ENCODE data around the gene EIF4A2. TPM values are rescaled to one million over a fixed set of nuclear protein-coding genes. Genes with fewer than 3 reads are reported as not detected.

Gene EIF4A2
- polyA plus RNA-seq, 1 of the 3 experiments (the other 2 are of a cell fraction), result 270 TPM

DNA sequence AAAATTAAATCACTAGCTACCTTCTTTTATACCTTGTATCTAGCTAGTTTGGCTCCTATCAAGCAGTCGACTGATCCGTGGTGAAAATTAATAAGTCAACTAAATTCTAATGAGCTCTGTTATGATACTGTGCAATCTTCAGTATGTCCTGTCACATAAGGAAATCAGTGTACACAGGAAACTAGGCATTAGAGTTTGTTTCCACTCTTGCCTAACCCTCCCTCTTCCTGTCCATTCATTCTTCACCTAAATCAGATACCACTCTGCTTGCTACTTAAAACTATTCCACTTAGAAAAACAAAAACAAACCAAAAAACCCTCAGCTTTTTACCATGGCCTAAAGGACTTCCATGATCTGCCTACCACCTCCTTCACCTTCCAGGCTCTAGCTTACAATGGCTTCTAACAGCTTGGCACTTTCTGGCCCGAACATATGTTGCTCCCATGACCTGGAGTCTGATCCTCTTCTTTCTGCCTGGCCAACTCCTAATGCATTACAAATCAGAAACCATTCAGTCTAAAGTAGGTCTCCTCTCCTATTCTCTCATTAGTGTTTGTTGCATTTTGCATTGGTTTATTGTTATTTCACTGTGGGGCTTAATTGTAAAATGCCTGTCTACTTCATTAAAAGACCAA is 15.0 kb downstream of the EIF4A2 start:
- no peaks in the 10 kb centered on the region for H3K79me2 ChIP-seq (ENCODE audit: insufficient read depth)
- no peak overlapping the region for H3K27ac ChIP-seq (ENCODE audit: low read depth in 2 of 2, low read length in 1 of 2)
- no peak overlapping the region for H3K9ac ChIP-seq
- 64% methylated on average over 3 of the region's 3 CpGs for WGBS (ENCODE audit: low lambda C conversion rate)
- no peak overlapping the region for H3K4me3 ChIP-seq (ENCODE audit: low read depth in 2 of 2, low read length in 1 of 2)
- no peaks in the 10 kb centered on the region for H3K4me1 ChIP-seq (ENCODE audit: control insufficient read depth in 1 of 2, insufficient read depth in 2 of 2, low read depth in 1 of 2, low read length in 1 of 2)
- ChIA-PET POLR2A (interaction anchor here (0.7 to 1.7 kb wide), 2 partner anchors 9 to 15 kb away, joined by 3 to 11 read pairs; partner anchors contain the start of gene EIF4A2), CTCF (interaction anchor here (0.8 to 2.4 kb wide), 6 partner anchors 11 to 855 kb away, joined by 3 to 8 read pairs (median 4); partner anchors contain the start of gene EIF4A2)
- no peak for TF ChIP-seq SMC3 (IDR thresholded peaks at IDR 0.05; ENCODE audit: low read depth, low read length)
- TF ChIP-seq YY1 (IDR thresholded peaks at IDR 0.05; ENCODE audit: low read depth), result no peak
- TF ChIP-seq ELF1 (IDR thresholded peaks at IDR 0.05), result no peak
- TF ChIP-seq, protein P1, sequence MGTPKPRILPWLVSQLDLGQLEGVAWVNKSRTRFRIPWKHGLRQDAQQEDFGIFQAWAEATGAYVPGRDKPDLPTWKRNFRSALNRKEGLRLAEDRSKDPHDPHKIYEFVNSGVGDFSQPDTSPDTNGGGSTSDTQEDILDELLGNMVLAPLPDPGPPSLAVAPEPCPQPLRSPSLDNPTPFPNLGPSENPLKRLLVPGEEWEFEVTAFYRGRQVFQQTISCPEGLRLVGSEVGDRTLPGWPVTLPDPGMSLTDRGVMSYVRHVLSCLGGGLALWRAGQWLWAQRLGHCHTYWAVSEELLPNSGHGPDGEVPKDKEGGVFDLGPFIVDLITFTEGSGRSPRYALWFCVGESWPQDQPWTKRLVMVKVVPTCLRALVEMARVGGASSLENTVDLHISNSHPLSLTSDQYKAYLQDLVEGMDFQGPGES (IDR thresholded peaks at IDR 0.05; ENCODE audit: low read depth, low read length), result no peak
- TF ChIP-seq, protein P2, sequence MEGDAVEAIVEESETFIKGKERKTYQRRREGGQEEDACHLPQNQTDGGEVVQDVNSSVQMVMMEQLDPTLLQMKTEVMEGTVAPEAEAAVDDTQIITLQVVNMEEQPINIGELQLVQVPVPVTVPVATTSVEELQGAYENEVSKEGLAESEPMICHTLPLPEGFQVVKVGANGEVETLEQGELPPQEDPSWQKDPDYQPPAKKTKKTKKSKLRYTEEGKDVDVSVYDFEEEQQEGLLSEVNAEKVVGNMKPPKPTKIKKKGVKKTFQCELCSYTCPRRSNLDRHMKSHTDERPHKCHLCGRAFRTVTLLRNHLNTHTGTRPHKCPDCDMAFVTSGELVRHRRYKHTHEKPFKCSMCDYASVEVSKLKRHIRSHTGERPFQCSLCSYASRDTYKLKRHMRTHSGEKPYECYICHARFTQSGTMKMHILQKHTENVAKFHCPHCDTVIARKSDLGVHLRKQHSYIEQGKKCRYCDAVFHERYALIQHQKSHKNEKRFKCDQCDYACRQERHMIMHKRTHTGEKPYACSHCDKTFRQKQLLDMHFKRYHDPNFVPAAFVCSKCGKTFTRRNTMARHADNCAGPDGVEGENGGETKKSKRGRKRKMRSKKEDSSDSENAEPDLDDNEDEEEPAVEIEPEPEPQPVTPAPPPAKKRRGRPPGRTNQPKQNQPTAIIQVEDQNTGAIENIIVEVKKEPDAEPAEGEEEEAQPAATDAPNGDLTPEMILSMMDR (IDR thresholded peaks at IDR 0.05), result no peak
- no peak for TF ChIP-seq FOSL2 (IDR thresholded peaks at IDR 0.05; ENCODE audit: borderline replicate concordance, low read depth)
- TF ChIP-seq NFIC (IDR thresholded peaks at IDR 0.05; ENCODE audit: borderline replicate concordance), result no peak
- no peak for TF ChIP-seq RAD21 (IDR thresholded peaks at IDR 0.05; ENCODE audit: low read length)
- H3K9me2 ChIP-seq, result no peaks in the 10 kb centered on the region
- H4K20me1 ChIP-seq (ENCODE audit: insufficient read depth), result no peaks in the 10 kb centered on the region
- peaks cover 9% of the 10 kb centered on the region for H3F3A ChIP-seq (replicated peaks; ENCODE audit: insufficient read depth)
- no peaks in the 10 kb centered on the region for H3K9me3 ChIP-seq
- no peak for DNase-seq
- no peaks in the 10 kb centered on the region for H3K27me3 ChIP-seq (ENCODE audit: insufficient read depth)
- H3K36me3 ChIP-seq (replicated peaks in 1 of 2; ENCODE audit: control insufficient read depth in 1 of 2, insufficient read depth in 2 of 2, low read length in 1 of 2), result peaks cover 45 to 62% of the 10 kb centered on the region in 2 experiments
- no peak overlapping the region for H3K4me2 ChIP-seq
- no peak overlapping the region for H2AFZ ChIP-seq (ENCODE audit: low read depth)

DNA sequence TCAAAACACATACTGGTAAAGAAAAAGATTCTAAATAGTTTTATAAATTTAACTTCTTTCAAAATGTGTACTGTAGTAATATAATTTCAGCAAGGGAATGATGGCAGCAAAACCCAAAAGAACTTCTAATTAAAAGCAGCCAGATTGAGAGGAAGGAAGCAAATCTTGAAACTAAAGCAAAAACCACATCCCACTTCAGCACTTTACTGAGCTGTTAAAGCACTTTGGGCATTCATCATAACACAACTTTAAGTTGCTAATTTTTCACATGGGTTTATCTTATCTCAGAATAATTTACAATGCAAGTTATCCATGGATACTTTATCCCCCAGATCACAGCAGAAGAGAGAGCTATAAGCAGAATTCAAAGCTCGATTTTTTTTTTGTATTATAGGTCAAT is 16.9 kb downstream of the EIF4A2 start:
- no peaks in the 10 kb centered on the region for H4K20me1 ChIP-seq (ENCODE audit: insufficient read depth)
- no peaks in the 10 kb centered on the region for H3K27me3 ChIP-seq (ENCODE audit: insufficient read depth)
- H3K4me1 ChIP-seq (ENCODE audit: control insufficient read depth in 1 of 2, insufficient read depth in 2 of 2, low read depth in 1 of 2, low read length in 1 of 2), result peaks cover 2 to 4% of the 10 kb centered on the region in 2 experiments; a peak in 3 of 4 replicates
- peaks cover 39 to 47% of the 10 kb centered on the region in 2 experiments for H3K36me3 ChIP-seq (replicated peaks in 1 of 2; ENCODE audit: control insufficient read depth in 1 of 2, insufficient read depth in 2 of 2, low read length in 1 of 2)
- no peak for DNase-seq
- ChIA-PET POLR2A (no interaction called here), CTCF (no interaction called here)
- H3K4me3 ChIP-seq (ENCODE audit: low read depth in 2 of 2, low read length in 1 of 2), result no peak overlapping the region
- 87% methylated on average over 1 of the region's 1 CpG for WGBS (ENCODE audit: low lambda C conversion rate)
- TF ChIP-seq YY1 (IDR thresholded peaks at IDR 0.05; ENCODE audit: low read depth), result no peak
- TF ChIP-seq, protein P3, sequence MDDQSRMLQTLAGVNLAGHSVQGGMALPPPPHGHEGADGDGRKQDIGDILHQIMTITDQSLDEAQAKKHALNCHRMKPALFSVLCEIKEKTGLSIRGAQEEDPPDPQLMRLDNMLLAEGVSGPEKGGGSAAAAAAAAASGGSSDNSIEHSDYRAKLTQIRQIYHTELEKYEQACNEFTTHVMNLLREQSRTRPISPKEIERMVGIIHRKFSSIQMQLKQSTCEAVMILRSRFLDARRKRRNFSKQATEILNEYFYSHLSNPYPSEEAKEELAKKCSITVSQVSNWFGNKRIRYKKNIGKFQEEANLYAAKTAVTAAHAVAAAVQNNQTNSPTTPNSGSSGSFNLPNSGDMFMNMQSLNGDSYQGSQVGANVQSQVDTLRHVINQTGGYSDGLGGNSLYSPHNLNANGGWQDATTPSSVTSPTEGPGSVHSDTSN (IDR thresholded peaks at IDR 0.05), result no peak
- no peak for TF ChIP-seq NFIC (IDR thresholded peaks at IDR 0.05; ENCODE audit: borderline replicate concordance)
- TF ChIP-seq CHD2 (IDR thresholded peaks at IDR 0.05; ENCODE audit: low read length, partially characterized antibody), result no peak
- TF ChIP-seq, protein P4, sequence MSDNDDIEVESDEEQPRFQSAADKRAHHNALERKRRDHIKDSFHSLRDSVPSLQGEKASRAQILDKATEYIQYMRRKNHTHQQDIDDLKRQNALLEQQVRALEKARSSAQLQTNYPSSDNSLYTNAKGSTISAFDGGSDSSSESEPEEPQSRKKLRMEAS (IDR thresholded peaks at IDR 0.05; ENCODE audit: low read depth), result no peak
- TF ChIP-seq RCOR1 (IDR thresholded peaks at IDR 0.05; ENCODE audit: low read length), result no peak
- TF ChIP-seq RAD21 (IDR thresholded peaks at IDR 0.05; ENCODE audit: low read length), result no peak
- TF ChIP-seq FOXJ3 (CRISPR knock-in tag; IDR thresholded peaks at IDR 0.05), result no peak
- TF ChIP-seq, protein P2 (IDR thresholded peaks at IDR 0.05), result no peak
- TF ChIP-seq MEF2A (IDR thresholded peaks at IDR 0.05; ENCODE audit: borderline replicate concordance, low read depth), result no peak
- no peak for TF ChIP-seq TCF12 (IDR thresholded peaks at IDR 0.05)
- TF ChIP-seq MXI1 (IDR thresholded peaks at IDR 0.05; ENCODE audit: low read depth, low read length), result no peak
- TF ChIP-seq GATA2 (CRISPR knock-in tag; IDR thresholded peaks at IDR 0.05), result no peak
- no peaks in the 10 kb centered on the region for H3K9me3 ChIP-seq
- H3K4me2 ChIP-seq, result no peak overlapping the region
- H3K79me2 ChIP-seq (ENCODE audit: insufficient read depth), result peaks cover 6% of the 10 kb centered on the region
- no peak overlapping the region for H3K27ac ChIP-seq (ENCODE audit: low read depth in 2 of 2, low read length in 1 of 2)
- no peaks in the 10 kb centered on the region for H3K9me2 ChIP-seq
- H3K9ac ChIP-seq, result no peak overlapping the region
- H3F3A ChIP-seq (replicated peaks; ENCODE audit: insufficient read depth), result peaks cover 9% of the 10 kb centered on the region
- no peak overlapping the region for H2AFZ ChIP-seq (ENCODE audit: low read depth)
